Activated naive CD4-positive, alpha-beta T cell treated with Interleukin-2 at 50 U/mL for 16 hours (primary cell): Measurements from ENCODE around the gene SNX14.

Experiments used
- DNase-seq: peaks from one replicate; pipeline ENCODE4 v3.0.0-alpha.2; 2020

Gene SNX14

GRCh38 chr6:85496009-85496579 lies 97.6 kb downstream of the SNX14 start:
- DNase-seq, result no peak

GRCh38 chr6:85494547-85495536 lies 98.8 kb downstream of the SNX14 start:
- DNase-seq, result no peak

DNA sequence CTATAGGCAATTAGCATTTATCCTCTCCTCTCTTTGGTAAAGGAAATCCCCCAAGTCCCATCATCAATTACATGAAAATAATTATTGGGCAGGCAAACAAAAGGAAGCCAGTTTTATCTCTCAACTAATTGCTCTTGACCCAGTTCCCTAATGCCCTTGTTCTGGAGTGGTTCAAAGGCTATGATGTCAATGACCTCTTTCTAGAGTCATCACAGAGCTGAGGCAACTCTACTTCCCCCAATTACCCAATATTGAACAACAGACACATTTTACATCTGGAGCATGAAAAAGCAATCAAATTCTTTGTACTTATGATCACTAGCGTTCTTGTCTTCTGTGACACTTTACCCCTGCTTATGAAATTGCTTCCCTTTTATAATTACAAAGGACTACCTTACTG lies 100.3 kb downstream of the SNX14 start:
- no peak for DNase-seq

- DNase-seq, result no peak
These were observed 103.0 kb downstream of the SNX14 start for GRCh38 chr6:85490516-85491248.

DNA sequence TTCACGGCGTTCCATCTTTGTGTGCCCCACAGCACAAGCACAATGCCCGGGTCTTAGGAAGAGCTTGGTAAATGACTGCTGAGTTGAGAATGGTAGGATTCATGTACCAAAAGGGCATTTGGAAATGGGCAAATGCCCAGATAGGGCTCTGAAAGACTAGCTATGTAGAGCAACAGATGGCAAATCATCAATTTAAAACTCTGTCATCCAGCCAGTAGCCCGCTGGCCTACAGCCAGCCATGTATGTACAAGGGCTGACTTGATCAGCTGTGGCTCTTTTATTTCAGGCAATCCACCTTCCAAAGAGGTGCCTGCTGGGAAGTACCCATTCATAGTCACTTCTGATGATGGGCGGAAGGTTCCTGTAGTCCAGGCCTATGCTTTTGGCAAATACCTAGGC lies 108.7 kb downstream of the SNX14 start:
- no peak for DNase-seq

GRCh38 chr6:85483846-85484245 lies 109.8 kb downstream of the SNX14 start:
- DNase-seq, result no peak

GRCh38 chr6:85482905-85483700 lies 110.6 kb downstream of the SNX14 start:
- peak; percentile 82 for DNase-seq

DNA sequence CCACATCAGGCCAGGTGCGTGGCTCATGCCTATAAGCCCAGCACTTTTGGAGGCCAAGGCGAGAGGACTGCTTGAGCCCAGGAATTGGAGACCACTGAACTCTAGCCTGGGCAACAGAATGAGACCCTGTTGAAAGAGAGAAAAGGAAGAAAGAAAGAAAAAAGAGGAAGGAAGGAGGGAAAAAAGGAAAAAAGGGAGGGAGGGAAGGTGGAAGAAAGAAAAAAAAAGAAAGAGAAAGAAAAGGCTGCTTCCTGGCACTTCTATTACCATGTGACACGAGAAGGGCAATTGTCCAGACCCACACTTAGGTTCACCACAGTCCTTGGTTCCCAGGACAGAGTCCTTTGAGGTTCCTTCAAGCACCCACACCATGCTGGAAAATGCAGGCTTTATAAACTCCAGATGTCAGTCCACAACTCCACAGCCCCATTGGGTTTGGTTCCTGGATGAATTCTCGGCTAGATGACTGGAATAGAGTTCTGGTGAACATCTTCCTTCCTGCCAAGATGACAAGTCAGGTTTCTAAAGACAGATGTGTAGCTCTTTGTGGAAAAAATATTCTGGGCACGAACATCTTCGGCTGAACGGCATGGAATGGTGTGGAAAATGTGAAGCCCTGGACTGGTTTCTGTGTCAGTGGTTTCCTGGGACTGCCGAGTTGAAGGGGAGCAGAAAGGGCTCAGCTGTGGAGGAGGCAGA lies 111.3 kb downstream of the SNX14 start:
- DNase-seq, result no peak

DNA sequence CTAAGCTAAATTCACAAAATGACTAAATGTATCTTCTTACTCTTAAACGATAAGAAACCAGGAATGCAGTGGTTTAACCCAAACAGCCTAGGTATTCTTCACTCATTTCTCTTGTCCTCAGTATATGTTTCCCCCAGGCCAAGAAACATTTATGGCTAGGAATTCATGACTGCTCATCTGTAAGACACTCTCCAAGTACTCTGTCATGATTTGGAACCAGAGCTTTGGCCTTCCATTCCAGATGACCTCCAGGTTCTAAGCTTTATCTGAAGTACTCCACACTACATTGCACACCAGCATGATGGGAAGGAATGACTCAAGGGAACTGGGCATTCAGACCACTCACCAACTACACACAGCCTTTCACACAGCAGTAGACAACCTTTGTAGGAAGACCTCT lies 114.5 kb downstream of the SNX14 start:
- no peak for DNase-seq

DNA sequence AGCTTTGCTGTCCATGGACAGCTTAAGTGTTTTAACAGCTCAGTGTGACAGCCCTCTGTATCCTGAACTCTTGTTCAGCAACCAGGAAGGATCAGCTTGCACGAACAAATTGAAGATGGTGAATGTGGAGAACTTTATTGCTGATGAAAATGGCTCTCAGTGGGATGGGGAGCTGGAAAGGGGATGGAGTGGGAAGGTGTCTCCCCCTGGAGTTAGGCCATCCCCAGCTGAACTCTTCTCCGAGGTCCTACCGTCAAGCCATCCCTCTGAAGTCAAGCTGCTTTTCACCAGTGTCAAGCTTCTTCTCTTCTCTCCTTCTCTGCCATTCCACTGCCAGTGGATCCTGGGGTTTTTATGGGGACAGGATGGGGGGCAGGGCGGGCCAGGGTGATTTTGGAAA lies 117.1 kb downstream of the SNX14 start:
- DNase-seq, result no peak

GRCh38 chr6:85473748-85474147 lies 119.9 kb downstream of the SNX14 start:
- DNase-seq, result no peak

DNA sequence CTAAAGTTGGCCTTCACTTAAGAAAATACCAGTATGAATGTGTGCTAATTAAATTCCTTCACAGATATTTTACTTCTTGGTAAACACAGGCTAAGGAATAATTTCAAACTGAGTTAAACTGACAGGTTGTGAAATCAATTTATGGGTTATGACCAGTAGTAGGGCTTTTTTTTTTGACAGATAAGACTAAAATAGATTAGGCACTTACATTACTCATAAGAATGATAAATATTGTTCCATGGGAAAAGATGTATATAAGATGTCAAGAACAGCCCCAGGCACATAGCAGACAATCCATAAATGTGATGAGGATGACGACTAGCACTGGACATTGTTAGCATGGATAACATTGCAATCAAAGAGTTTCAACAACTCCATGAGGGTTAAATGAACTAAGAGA lies 120.9 kb downstream of the SNX14 start:
- no peak for DNase-seq

DNA sequence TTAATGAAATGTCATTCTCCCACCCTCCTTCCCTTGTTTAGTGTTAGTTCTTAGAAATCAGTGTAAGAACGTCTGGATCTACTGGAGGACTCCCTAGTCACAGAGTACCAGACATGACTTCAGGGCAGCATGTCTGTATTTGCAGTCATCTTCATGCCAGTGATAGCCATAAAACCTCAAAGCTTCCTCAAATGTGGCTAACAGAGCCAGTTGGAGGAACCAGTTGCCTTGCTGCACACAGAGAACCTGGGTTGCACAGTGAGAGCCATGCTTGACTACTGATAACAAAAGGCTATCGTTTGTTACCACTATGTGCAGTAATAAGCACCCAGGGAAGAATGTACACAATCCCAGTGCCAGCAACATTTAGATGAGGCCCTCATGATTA lies 123.6 kb downstream of the SNX14 start:
- DNase-seq, result no peak

- no peak for DNase-seq
These were observed 124.2 kb downstream of the SNX14 start for GRCh38 chr6:85469276-85470022.

GRCh38 chr6:85468326-85468725 lies 125.3 kb downstream of the SNX14 start:
- no peak for DNase-seq

DNA sequence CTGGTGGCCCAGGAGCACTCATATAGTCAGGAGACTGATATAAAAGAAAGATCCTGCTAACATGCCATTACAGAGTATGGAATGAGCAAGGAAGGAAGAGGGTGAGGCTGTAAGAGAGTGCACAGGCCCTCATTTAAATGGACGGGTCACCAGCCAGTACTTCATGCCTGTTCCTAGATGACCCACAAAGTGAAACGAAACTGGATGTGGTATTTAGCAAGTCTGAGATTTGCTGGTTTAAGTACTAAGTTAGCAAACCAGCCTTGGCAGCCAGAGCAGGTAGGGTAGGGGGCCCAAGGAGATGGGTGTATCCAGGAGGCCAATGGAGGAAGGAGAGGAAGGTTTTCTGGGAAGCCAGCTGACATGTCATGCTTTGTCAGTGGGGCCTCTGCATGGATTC lies 127.9 kb downstream of the SNX14 start:
- DNase-seq, result no peak

DNA sequence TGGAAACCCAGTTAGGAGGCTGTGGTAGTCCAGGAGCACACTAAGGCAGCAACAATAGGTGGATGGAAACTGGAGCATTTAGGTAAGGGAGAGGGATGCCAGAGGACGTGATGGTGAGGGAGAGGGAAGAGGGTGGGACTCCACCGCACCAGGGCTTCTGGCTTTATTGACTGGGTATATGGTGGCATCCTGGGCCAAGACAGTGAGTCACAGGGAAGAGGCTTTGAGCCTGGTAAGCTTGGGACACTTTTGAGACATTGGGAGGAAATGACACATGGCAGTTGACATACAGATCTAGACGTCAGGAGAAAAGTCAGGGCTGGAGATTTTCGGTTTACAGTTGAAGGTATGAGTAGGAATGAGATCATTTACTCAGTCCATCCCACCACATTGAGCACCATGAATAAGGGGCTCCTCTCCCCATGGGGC lies 128.9 kb downstream of the SNX14 start:
- no peak for DNase-seq

DNA sequence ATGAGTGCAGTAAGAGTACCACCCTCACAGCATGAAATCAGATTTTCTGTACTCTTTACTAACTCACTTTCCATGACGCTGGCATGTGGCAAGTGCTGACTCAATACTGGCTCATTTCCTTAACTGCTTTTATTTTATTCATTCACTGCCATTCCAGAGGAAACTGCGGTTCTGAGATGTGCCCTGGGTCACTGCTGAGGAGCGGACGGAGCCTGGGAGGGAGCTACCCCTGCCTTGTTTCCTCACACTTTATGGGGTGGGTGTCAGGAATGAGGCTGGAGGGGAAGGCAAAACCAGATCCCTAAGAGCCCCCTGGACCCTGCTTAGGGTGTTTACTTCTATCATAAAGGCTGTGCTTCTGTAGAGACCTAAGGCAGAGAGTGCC lies 129.4 kb downstream of the SNX14 start:
- peak; percentile 44 for DNase-seq

- DNase-seq, result no peak
These were observed 129.9 kb downstream of the SNX14 start for GRCh38 chr6:85463621-85464259.

GRCh38 chr6:85462673-85463072 lies 131.0 kb downstream of the SNX14 start:
- DNase-seq, result no peak

- DNase-seq, result no peak
These were observed 131.9 kb downstream of the SNX14 start for GRCh38 chr6:85461798-85462170.
